ENCODE results near the gene FOXR2. TPM values are rescaled to one million over a fixed set of nuclear protein-coding genes. Genes with fewer than 3 reads are reported as not detected.

The FOXR2 gene
- polyA plus RNA-seq, 1 of the 3 experiments (the other 2 are of a cell fraction), result 3.4 TPM

DNA sequence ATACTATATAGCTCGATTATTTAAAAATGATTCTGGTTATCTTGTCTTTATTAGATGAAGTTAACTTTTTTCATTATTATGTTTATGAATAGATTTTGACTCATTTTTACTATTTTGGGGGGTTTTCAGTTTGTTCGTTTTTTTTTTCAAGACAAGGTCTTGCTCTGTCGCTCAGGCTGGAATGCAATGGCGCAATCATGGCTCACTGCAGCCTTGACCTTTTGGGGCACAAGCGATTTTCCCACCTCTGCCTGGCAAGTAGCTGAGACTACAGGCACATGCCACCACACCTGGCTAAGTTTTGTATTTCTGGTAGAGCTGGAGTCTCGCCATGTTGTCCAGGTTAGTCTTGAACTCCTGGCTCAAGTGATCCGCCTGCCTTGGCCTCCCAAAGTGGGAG, 24.9 kb upstream of the FOXR2 start:
- H3K79me2 ChIP-seq (ENCODE audit: insufficient read depth), result no peaks in the 10 kb centered on the region
- ChIA-PET POLR2A (no interaction called here), CTCF (interaction anchor here (0.6 kb wide), 1 partner anchor 48 kb away, joined by 3 read pairs; no protein-coding TSS in a partner anchor)
- DNase-seq, result no peak
- TF ChIP-seq, protein P1, sequence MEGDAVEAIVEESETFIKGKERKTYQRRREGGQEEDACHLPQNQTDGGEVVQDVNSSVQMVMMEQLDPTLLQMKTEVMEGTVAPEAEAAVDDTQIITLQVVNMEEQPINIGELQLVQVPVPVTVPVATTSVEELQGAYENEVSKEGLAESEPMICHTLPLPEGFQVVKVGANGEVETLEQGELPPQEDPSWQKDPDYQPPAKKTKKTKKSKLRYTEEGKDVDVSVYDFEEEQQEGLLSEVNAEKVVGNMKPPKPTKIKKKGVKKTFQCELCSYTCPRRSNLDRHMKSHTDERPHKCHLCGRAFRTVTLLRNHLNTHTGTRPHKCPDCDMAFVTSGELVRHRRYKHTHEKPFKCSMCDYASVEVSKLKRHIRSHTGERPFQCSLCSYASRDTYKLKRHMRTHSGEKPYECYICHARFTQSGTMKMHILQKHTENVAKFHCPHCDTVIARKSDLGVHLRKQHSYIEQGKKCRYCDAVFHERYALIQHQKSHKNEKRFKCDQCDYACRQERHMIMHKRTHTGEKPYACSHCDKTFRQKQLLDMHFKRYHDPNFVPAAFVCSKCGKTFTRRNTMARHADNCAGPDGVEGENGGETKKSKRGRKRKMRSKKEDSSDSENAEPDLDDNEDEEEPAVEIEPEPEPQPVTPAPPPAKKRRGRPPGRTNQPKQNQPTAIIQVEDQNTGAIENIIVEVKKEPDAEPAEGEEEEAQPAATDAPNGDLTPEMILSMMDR (IDR thresholded peaks at IDR 0.05), result no peak
- TF ChIP-seq, protein P2, sequence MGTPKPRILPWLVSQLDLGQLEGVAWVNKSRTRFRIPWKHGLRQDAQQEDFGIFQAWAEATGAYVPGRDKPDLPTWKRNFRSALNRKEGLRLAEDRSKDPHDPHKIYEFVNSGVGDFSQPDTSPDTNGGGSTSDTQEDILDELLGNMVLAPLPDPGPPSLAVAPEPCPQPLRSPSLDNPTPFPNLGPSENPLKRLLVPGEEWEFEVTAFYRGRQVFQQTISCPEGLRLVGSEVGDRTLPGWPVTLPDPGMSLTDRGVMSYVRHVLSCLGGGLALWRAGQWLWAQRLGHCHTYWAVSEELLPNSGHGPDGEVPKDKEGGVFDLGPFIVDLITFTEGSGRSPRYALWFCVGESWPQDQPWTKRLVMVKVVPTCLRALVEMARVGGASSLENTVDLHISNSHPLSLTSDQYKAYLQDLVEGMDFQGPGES (IDR thresholded peaks at IDR 0.05; ENCODE audit: low read depth, low read length), result no peak
- TF ChIP-seq, protein P3, sequence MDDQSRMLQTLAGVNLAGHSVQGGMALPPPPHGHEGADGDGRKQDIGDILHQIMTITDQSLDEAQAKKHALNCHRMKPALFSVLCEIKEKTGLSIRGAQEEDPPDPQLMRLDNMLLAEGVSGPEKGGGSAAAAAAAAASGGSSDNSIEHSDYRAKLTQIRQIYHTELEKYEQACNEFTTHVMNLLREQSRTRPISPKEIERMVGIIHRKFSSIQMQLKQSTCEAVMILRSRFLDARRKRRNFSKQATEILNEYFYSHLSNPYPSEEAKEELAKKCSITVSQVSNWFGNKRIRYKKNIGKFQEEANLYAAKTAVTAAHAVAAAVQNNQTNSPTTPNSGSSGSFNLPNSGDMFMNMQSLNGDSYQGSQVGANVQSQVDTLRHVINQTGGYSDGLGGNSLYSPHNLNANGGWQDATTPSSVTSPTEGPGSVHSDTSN (IDR thresholded peaks at IDR 0.05), result no peak
- TF ChIP-seq YY1 (IDR thresholded peaks at IDR 0.05; ENCODE audit: low read depth) (no peak), FOXJ3 (CRISPR knock-in tag; IDR thresholded peaks at IDR 0.05) (no peak), RAD21 (IDR thresholded peaks at IDR 0.05; ENCODE audit: low read length) (no peak)
- H3K27ac ChIP-seq (ENCODE audit: low read depth in 2 of 2, low read length in 1 of 2), result no peak overlapping the region
- no peak overlapping the region for H3K4me2 ChIP-seq
- no peak overlapping the region for H2AFZ ChIP-seq (ENCODE audit: low read depth)
- no peaks in the 10 kb centered on the region for H3K9me2 ChIP-seq
- H3F3A ChIP-seq (replicated peaks; ENCODE audit: insufficient read depth), result no peaks in the 10 kb centered on the region
- H3K4me1 ChIP-seq (ENCODE audit: control insufficient read depth in 1 of 2, insufficient read depth in 2 of 2, low read depth in 1 of 2, low read length in 1 of 2), result no peaks in the 10 kb centered on the region; a peak in 1 of 4 replicates
- H4K20me1 ChIP-seq (ENCODE audit: insufficient read depth), result no peaks in the 10 kb centered on the region
- no peaks in the 10 kb centered on the region for H3K36me3 ChIP-seq (replicated peaks in 1 of 2; ENCODE audit: control insufficient read depth in 1 of 2, insufficient read depth in 2 of 2, low read length in 1 of 2)
- H3K9ac ChIP-seq, result no peak overlapping the region
- H3K27me3 ChIP-seq (ENCODE audit: insufficient read depth), result no peaks in the 10 kb centered on the region; the same call in 1 of the 2 replicates
- no peak overlapping the region for H3K4me3 ChIP-seq (ENCODE audit: low read depth in 2 of 2, low read length in 1 of 2)
- WGBS (ENCODE audit: low lambda C conversion rate), result 27% methylated on average over 7 of the region's 7 CpGs
- no peaks in the 10 kb centered on the region for H3K9me3 ChIP-seq

DNA sequence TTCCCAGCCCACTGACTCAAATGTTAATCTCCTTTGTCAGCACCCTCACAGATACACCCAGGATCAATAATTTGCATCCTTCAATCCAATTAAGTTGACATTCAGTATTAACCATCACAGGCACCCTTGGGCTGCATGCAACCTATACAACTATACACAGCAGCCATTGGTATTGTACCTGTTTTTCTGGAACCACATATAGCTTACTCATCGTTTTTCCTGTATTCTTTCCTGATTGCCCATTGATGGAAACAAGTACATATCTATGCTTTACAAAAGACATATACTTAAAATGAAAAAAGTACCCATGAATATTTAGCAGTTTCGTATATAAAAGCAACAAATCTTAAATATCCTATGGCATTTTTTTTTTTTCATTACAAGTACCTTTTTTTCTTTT, 3.7 kb upstream of the FOXR2 start:
- ChIA-PET POLR2A (no interaction called here), CTCF (no interaction called here)
- Histone ChIP-seq H3K4me3 (ENCODE audit: low read depth in 2 of 2, low read length in 1 of 2) (no peak overlapping the region), H3K79me2 (ENCODE audit: insufficient read depth) (no peaks in the 10 kb centered on the region), H3K27ac (ENCODE audit: low read depth in 2 of 2, low read length in 1 of 2) (no peak overlapping the region), H3K9me3 (no peaks in the 10 kb centered on the region), H3K4me2 (no peak overlapping the region), H3K27me3 (ENCODE audit: insufficient read depth) (no peaks in the 10 kb centered on the region), H3K4me1 (ENCODE audit: control insufficient read depth in 1 of 2, insufficient read depth in 2 of 2, low read depth in 1 of 2, low read length in 1 of 2) (no peaks in the 10 kb centered on the region), H3K9ac (no peak overlapping the region), H3F3A (replicated peaks; ENCODE audit: insufficient read depth) (no peaks in the 10 kb centered on the region), H2AFZ (ENCODE audit: low read depth) (no peak overlapping the region), H3K36me3 (replicated peaks in 1 of 2; ENCODE audit: control insufficient read depth in 1 of 2, insufficient read depth in 2 of 2, low read length in 1 of 2) (no peaks in the 10 kb centered on the region), H3K9me2 (no peaks in the 10 kb centered on the region), H4K20me1 (ENCODE audit: insufficient read depth) (no peaks in the 10 kb centered on the region)
- no peak for DNase-seq
- 30% methylated on average over 2 of the region's 2 CpGs for WGBS (ENCODE audit: low lambda C conversion rate)
- TF ChIP-seq GABPA (IDR thresholded peaks at IDR 0.05; ENCODE audit: low read depth) (no peak), FOXM1 (IDR thresholded peaks at IDR 0.05; ENCODE audit: low read depth) (no peak), NFIC (IDR thresholded peaks at IDR 0.05; ENCODE audit: borderline replicate concordance) (no peak), YY1 (IDR thresholded peaks at IDR 0.05; ENCODE audit: low read depth) (no peak), FOSL2 (IDR thresholded peaks at IDR 0.05; ENCODE audit: borderline replicate concordance, low read depth) (no peak), POLR2AphosphoS5 (IDR thresholded peaks at IDR 0.05; ENCODE audit: low read depth, low read length) (no peak), FOXJ3 (CRISPR knock-in tag; IDR thresholded peaks at IDR 0.05) (no peak), EZH2phosphoT487 (IDR thresholded peaks at IDR 0.05; ENCODE audit: borderline replicate concordance, low read depth) (no peak)
- TF ChIP-seq, protein P1 (IDR thresholded peaks at IDR 0.05), result no peak
- TF ChIP-seq, protein P4, sequence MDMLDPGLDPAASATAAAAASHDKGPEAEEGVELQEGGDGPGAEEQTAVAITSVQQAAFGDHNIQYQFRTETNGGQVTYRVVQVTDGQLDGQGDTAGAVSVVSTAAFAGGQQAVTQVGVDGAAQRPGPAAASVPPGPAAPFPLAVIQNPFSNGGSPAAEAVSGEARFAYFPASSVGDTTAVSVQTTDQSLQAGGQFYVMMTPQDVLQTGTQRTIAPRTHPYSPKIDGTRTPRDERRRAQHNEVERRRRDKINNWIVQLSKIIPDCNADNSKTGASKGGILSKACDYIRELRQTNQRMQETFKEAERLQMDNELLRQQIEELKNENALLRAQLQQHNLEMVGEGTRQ (IDR thresholded peaks at IDR 0.05; ENCODE audit: borderline replicate concordance, low read depth, low read length), result no peak
